Epithelial cell of esophagus (primary cell): ENCODE measurements around the gene CYYR1.
A peak's percentile ranks its signal among the peaks of the same experiment; 100 is the strongest.

ENCODE experiments used
- DNase-seq: peaks from one replicate; pipeline ENCODE4 v3.0.0; 2010; ENCODE audit warnings: low read depth
- H3K4me3 ChIP-seq: 2 replicates; pipeline ENCODE4 v1.5.1; 2011; ENCODE audit warnings: mild to moderate bottlenecking, low read length, control low read depth
- TF ChIP-seq, protein P1 (sequence below): IDR thresholded peaks from 2 replicates; pipeline ENCODE4 v1.5.1; 2011; ENCODE audit warnings: low read depth, mild to moderate bottlenecking, low read length, control low read depth, inconsistent platforms; ENCODE audit not compliant: insufficient read depth; ENCODE audit errors: missing control alignments

Gene CYYR1

DNA sequence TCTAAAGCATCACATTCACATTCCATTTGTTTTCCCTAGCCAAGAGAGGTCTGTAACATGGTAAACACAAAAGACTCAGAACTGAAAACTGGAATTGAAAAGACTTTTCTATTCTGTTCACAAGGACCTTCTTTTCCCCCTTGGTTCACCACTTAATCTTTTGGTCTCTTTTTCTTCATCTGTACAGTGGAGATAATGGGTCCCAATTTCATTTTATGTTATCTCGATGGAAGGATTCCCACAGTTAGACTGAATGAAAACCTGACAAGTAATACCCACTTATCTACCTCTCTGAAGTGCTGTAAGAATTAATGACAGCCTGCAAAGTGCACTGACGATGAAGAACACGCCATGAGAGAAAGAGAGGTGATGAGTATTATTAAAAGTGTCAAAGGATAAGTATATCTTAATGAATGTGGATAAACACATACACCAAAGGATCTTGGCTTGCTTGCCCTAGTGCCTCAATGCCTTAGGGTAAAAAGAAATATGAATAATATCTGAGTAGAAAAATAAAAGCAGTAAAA, 71.5 kb downstream of the CYYR1 start:
- no peak for DNase-seq
- no peak overlapping the region for H3K4me3 ChIP-seq
- TF ChIP-seq, protein P1, sequence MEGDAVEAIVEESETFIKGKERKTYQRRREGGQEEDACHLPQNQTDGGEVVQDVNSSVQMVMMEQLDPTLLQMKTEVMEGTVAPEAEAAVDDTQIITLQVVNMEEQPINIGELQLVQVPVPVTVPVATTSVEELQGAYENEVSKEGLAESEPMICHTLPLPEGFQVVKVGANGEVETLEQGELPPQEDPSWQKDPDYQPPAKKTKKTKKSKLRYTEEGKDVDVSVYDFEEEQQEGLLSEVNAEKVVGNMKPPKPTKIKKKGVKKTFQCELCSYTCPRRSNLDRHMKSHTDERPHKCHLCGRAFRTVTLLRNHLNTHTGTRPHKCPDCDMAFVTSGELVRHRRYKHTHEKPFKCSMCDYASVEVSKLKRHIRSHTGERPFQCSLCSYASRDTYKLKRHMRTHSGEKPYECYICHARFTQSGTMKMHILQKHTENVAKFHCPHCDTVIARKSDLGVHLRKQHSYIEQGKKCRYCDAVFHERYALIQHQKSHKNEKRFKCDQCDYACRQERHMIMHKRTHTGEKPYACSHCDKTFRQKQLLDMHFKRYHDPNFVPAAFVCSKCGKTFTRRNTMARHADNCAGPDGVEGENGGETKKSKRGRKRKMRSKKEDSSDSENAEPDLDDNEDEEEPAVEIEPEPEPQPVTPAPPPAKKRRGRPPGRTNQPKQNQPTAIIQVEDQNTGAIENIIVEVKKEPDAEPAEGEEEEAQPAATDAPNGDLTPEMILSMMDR = no peak

DNA sequence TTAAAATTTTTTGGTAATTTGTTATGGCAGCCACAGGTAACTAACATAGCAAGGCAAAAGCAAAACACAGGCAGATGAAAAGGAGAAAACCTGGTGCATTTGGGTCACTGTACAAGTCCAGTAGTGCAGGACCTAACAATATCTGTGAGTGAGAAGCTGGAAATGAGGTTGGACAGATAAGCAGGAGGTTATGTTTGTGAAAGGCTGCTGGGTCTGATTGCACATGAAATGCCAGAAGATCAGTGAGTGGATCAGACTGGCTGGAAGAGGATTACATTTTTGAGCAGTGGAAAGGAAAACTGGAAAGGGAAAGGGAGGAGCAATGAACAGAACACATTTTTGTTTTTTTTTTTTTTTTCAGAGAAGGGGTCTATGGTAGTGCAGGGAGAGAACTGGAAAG, 73.6 kb downstream of the CYYR1 start:
- DNase-seq = no peak
- no peak overlapping the region for H3K4me3 ChIP-seq

DNA sequence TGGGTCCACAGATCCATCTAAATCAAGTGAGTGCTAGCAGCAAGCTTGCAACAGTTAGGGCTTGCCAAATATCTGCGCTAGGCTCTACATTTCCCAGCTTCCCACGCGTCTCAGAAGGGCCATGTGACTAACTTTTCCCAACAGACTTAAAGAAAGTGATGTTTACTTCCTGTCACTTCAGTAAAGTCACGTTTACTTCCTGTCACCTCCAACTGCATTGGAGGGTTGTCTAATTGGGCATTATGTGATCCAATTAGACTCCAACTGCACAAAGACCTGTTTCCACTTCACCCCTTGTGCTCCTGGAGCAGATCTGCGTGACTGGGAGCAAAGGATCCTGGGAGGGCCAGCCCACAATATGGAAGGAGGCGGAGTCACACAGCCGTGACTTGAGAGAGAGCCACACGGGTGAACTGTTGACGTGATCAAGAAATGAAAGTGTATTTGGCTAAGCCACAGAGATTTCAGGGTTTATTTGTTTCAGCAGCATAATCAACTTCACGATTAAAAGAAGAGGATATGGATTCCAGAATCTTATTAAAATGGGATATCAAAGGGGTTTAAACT, 77.7 kb downstream of the CYYR1 start:
- TF ChIP-seq, protein P1 = no peak
- H3K4me3 ChIP-seq = no peak overlapping the region
- no peak for DNase-seq

More for the DNA sequence above, 73.6 kb downstream of the CYYR1 start:
- TF ChIP-seq, protein P1 = no peak

DNA sequence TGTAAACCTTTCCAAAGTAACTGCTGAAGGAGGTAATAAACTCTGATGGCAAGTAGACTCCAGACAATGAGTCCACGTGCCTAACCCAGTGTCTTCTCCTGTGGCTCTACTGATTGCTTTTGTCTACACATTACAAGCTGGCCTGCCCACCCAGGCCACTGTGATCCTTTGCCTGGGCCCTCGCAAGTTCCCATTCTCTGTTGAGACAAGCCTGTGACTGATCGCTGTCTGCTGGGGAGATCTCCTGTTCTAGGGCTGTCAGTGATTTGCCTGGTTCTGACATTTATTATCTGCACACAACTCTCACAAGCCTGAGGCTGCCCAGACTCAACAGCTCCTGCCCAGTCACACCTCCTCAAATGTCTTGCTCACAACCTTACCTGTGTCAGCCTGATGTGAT, 81.4 kb downstream of the CYYR1 start:
- TF ChIP-seq, protein P1 = no peak
- peak; percentile 11 for DNase-seq
- H3K4me3 ChIP-seq = no peak overlapping the region

DNA sequence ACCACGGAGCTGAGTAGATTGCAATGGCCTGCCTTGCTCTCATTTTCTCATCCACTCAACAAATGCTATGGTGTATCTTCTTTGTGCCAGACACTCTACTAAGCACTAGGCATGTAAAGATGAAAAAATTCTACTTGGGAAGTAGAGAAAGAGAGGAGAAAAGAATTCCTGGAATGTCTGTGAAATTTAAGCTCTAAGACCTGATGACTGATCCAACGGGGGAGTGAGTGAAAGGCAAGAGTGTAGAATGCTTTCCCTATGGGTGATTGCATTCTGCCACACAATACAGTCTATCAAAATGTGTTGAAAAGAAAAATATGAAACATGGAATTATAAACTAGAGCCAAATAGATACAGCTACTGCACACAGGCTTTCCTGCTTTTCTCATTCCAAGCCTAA, 82.3 kb downstream of the CYYR1 start:
- TF ChIP-seq, protein P1 = no peak
- H3K4me3 ChIP-seq = no peak overlapping the region
- DNase-seq = peak; percentile 15

DNA sequence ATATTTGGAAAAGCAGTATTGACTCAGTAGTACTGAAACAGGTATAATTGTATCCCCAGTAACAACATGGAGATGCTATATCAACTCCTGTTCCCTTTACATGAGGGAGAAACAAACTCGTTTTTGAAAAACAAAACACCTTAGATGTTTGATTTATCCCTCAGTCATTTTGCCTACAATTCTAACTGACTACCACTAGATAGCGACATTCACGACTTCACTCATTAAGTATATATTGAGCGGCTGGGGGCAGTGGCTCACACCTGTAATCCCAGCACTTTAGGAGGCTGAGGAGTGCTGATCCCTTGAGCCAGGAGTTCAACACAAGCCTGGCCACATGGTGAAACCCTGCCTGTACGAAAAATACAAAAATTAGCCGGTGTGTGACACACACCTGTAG, 83.3 kb downstream of the CYYR1 start:
- DNase-seq = no peak
- TF ChIP-seq, protein P1 = no peak
- no peak overlapping the region for H3K4me3 ChIP-seq

DNA sequence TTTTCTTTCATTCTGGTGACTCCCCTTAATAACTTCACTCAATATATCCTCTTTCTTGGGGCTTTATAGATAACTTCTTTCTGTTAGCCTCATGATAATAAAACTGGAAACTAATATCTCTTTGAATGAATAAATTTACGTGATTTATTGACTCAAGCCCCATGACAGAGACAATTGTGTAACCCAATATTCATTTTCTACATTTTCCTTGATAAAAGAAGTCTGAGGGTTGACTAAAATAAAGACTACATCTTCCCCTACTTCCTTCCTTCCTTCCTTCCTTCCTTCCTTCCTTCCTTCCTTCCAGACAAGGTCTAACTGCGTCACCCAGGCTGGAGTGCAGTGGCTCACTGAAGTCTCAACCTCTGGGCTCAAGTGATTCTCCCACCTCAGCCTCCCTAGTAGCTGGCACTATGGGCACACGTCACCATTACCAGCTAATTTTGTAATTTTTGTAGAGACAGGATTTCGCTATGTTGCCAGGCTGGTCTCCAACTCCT, 85.1 kb downstream of the CYYR1 start:
- TF ChIP-seq, protein P1 = no peak
- no peak overlapping the region for H3K4me3 ChIP-seq
- DNase-seq = no peak
